Right ventricle myocardium superior (tissue), 1 donor: ENCODE data around the gene YAE1. TPM values are rescaled to one million over a fixed set of nuclear protein-coding genes. Genes with fewer than 3 reads are reported as not detected.

Experiments
- total RNA-seq: library from RNA; stranded (reverse); fragmentation: NEBNext Ultra II Directional; extraction: Animal tissue kit (Norgen Biotek cat#: 25700); gene quantifications from one replicate; pipeline ENCODE4 v1.2.1, GENCODE V29; 2021
- donor health status: DM: no; HTN: yes; CAD: no; lungs with severe emphysema.

Gene YAE1
- total RNA-seq, 1 donor from 2014 or later = 14.6 TPM

Other genes with a start within 250 kb of the YAE1 start
- 38.0 TPM for gene RALA, start 57.2 kb downstream of the YAE1 start, total RNA-seq